ENCODE data around the gene CLEC19A.

DNA sequence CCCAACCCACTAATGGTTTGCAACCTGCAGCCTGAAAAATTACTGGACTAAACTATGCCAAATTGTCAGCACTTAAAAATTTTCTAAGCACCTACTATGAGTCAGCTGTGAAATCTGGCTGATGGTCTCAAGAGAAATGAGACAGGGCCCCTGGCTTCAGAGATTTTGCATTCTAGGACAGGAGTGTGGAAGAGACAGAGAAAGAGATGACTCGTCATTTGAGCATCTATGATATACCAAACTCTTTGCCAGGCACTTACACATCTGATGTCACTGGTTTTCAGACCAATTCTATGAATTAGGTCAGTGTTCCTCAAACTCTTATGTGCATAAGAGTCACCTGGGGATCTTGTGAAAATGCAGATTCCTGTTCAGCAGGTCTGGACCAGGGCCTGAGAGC, 44.4 kb downstream of the CLEC19A start:
- TF ChIP-seq POLR2A (IDR thresholded peaks at IDR 0.05), result no peak
- no peak for TF ChIP-seq CTCF (IDR thresholded peaks at IDR 0.05)
